HepG2 (cell line): Measurements from ENCODE around the gene PRR22. TPM values are rescaled to one million over a fixed set of nuclear protein-coding genes. Genes with fewer than 3 reads are reported as not detected.
A peak's percentile ranks its signal among the peaks of the same experiment; 100 is the strongest.

Experiments
- DZIP1 ChIP-seq: sonication (generic); formaldehyde crosslinking; IDR thresholded peaks from 2 replicates; pipeline ENCODE4 v1.5.0; 2020; ENCODE audit warnings: mild to moderate bottlenecking, missing genetic modification reagents
- PAXIP1 ChIP-seq: sonication (generic); formaldehyde crosslinking; conservative IDR thresholded peaks from 2 replicates; pipeline ENCODE4 v1.4.0; 2020; ENCODE audit warnings: mild to moderate bottlenecking, missing genetic modification reagents, moderate library complexity
- PTBP1 ChIP-seq: fragments of 200-400 bp; formaldehyde crosslinking; IDR thresholded peaks from 2 replicates; pipeline ENCODE4 v1.6.1; 2018; ENCODE audit warnings: low read length, low read depth; ENCODE audit not compliant: poor library complexity, severe bottlenecking
- TBX2 ChIP-seq: sonication (generic); formaldehyde crosslinking; IDR thresholded peaks from 2 replicates; pipeline ENCODE4 v1.5.0; 2020; ENCODE audit warnings: missing genetic modification reagents, mild to moderate bottlenecking, borderline replicate concordance
- ZNF800 ChIP-seq: sonication (generic); formaldehyde crosslinking; IDR thresholded peaks from 2 replicates; pipeline ENCODE4 v1.4.0; 2020; ENCODE audit warnings: missing genetic modification reagents
- polyA plus RNA-seq, 8 experiments: library from polyadenylated mRNA; depleted of rRNA in 3 of 8; stranded (reverse) in 7 of 8; unstranded in 1 of 8; fragments of >200 nt; fragmentation: Illumina TruSeq in 4 of 8; extraction: Trizol in 4 of 8; gene quantifications; 2 replicates each; pipeline versions ENCODE4 v1.2.1 to v1.2.3, GENCODE V29; 2011 to 2016; ENCODE audit warnings: low read depth in 4 of 8, missing spikeins in 1 of 8, mixed read lengths in 1 of 8; ENCODE audit not compliant: insufficient read depth in 1 of 8
- total RNA-seq, 5 experiments: library from RNA; depleted of rRNA; stranded (reverse); fragments of >200 nt; fragmentation: Illumina TruSeq; extraction: Trizol; gene quantifications; 2 replicates each; pipeline ENCODE4 v1.2.3, GENCODE V29; 2016; ENCODE audit warnings: low read depth in 1 of 5
- TF ChIP-seq, protein P1 (sequence below): IDR thresholded peaks from 2 replicates; pipeline ENCODE4 v1.6.1; 2016; ENCODE audit warnings: missing biosample characterization, missing genetic modification reagents, low read depth
- TF ChIP-seq, protein P2 (sequence below): IDR thresholded peaks from 2 replicates; pipeline ENCODE4 v1.6.1; 2016; ENCODE audit warnings: control low read depth
- TF ChIP-seq, protein P3 (sequence below): sonication (generic); formaldehyde crosslinking; IDR thresholded peaks from 2 replicates; pipeline ENCODE4 v1.5.0; 2020; ENCODE audit warnings: missing genetic modification reagents

PRR22 gene
- total and polyA plus RNA-seq, 2 of the 13 experiments (the other 11 are each of a cell fraction or from before 2014, with no cell fraction given): 0.84 to 2.3 TPM

DNA sequence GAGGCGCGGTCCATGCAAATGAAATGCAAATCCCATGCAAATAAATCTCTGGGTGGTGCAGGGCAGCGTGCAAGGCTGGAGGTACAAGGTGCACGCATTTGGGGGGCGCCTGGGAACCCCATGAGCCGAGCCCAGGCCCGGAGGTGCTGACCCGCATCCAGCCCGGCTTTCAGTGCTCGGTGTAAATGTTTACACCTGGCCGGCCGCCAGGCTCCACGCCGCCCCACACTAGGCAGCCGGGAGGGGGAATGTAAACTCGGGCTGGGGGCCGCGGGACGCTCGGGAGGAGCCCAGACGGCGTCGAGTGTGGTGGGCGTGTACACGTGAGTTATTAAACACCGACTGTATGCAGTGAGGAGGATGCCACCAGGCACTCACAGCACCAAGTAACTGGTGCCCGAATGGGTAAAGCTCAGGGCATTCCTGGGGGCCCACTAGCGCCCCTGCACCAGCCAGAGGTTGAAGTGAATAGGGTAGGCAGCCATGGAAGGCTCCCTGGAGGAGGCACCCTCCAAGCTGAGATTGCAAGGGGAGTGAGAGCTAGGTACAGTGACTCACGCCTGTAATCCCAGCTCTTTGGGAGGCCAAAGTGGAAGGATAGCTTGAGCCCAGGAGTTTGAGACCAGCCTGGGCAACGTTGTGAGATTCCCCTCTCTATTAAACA is 37.8 kb upstream of the PRR22 start (continued):
- peak; percentile 42; the same call in 1 of the 2 replicates for TF ChIP-seq PAXIP1 (CRISPR knock-in tag)
- TF ChIP-seq, protein P1, sequence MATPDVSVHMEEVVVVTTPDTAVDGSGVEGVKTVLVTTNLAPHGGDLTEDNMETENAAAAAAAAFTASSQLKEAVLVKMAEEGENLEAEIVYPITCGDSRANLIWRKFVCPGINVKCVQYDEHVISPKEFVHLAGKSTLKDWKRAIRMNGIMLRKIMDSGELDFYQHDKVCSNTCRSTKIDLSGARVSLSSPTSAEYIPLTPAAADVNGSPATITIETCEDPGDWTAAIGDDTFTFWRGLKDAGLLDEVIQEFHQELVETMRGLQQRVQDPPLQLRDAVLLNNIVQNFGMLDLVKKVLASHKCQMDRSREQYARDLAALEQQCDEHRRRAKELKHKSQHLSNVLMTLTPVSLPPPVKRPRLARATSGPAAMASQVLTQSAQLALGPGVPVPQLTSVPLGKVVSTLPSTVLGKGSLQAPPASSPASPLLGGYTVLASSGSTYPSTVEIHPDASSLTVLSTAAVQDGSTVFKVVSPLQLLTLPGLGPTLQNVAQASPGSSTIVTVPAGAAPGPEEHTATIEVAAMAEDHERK (CRISPR knock-in tag): no peak
- no peak for TF ChIP-seq ZNF800 (CRISPR knock-in tag)
- TF ChIP-seq, protein P2, sequence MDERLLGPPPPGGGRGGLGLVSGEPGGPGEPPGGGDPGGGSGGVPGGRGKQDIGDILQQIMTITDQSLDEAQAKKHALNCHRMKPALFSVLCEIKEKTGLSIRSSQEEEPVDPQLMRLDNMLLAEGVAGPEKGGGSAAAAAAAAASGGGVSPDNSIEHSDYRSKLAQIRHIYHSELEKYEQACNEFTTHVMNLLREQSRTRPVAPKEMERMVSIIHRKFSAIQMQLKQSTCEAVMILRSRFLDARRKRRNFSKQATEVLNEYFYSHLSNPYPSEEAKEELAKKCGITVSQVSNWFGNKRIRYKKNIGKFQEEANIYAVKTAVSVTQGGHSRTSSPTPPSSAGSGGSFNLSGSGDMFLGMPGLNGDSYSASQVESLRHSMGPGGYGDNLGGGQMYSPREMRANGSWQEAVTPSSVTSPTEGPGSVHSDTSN: no peak
- peak; percentile 58; the same call in 1 of the 2 replicates for TF ChIP-seq TBX2
- no peak for TF ChIP-seq PTBP1
- TF ChIP-seq DZIP1 (CRISPR knock-in tag): no peak
- TF ChIP-seq, protein P3, sequence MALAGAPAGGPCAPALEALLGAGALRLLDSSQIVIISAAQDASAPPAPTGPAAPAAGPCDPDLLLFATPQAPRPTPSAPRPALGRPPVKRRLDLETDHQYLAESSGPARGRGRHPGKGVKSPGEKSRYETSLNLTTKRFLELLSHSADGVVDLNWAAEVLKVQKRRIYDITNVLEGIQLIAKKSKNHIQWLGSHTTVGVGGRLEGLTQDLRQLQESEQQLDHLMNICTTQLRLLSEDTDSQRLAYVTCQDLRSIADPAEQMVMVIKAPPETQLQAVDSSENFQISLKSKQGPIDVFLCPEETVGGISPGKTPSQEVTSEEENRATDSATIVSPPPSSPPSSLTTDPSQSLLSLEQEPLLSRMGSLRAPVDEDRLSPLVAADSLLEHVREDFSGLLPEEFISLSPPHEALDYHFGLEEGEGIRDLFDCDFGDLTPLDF (CRISPR knock-in tag): no peak
